ENCODE data around the gene TNNT2. TPM values are rescaled to one million over a fixed set of nuclear protein-coding genes. Genes with fewer than 3 reads are reported as not detected.

The TNNT2 gene
- total RNA-seq, 1 donor from 2014 or later: 0.88 TPM

- no peak for DNase-seq (ENCODE audit: extremely low read depth, low read depth, low spot score)
Measured at GRCh38 chr1:201336711-201337450, 40.6 kb downstream of the TNNT2 start.

GRCh38 chr1:201335901-201336300, 41.6 kb downstream of the TNNT2 start:
- no peak for DNase-seq (ENCODE audit: extremely low read depth, low read depth, low spot score)

- DNase-seq (ENCODE audit: extremely low read depth, low read depth, low spot score): no peak
Measured at GRCh38 chr1:201335174-201335870, 42.2 kb downstream of the TNNT2 start.

GRCh38 chr1:201334325-201335173, 42.9 kb downstream of the TNNT2 start:
- DNase-seq (ENCODE audit: extremely low read depth, low read depth, low spot score): no peak

- no peak for DNase-seq (ENCODE audit: extremely low read depth, low read depth, low spot score)
Measured at GRCh38 chr1:201332616-201333335, 44.7 kb downstream of the TNNT2 start.

GRCh38 chr1:201332021-201332420, 45.5 kb downstream of the TNNT2 start:
- DNase-seq (ENCODE audit: extremely low read depth, low read depth, low spot score): no peak

- no peak for DNase-seq (ENCODE audit: extremely low read depth, low read depth, low spot score)
Measured at GRCh38 chr1:201331166-201331565, 46.3 kb downstream of the TNNT2 start.

- no peak for DNase-seq (ENCODE audit: extremely low read depth, low read depth, low spot score)
Measured at GRCh38 chr1:201330541-201330940, 46.9 kb downstream of the TNNT2 start.

GRCh38 chr1:201329801-201330200, 47.7 kb downstream of the TNNT2 start:
- DNase-seq (ENCODE audit: extremely low read depth, low read depth, low spot score): no peak

- DNase-seq (ENCODE audit: extremely low read depth, low read depth, low spot score): no peak
Measured at GRCh38 chr1:201329286-201329685, 48.2 kb downstream of the TNNT2 start.

GRCh38 chr1:201328576-201328975, 48.9 kb downstream of the TNNT2 start:
- DNase-seq (ENCODE audit: extremely low read depth, low read depth, low spot score): no peak

GRCh38 chr1:201327687-201328240, 49.7 kb downstream of the TNNT2 start:
- no peak for DNase-seq (ENCODE audit: extremely low read depth, low read depth, low spot score)

GRCh38 chr1:201326710-201327109, 50.8 kb downstream of the TNNT2 start:
- DNase-seq (ENCODE audit: extremely low read depth, low read depth, low spot score): no peak

- no peak for DNase-seq (ENCODE audit: extremely low read depth, low read depth, low spot score)
Measured at GRCh38 chr1:201325678-201326060, 51.8 kb downstream of the TNNT2 start.

GRCh38 chr1:201324821-201325677, 52.4 kb downstream of the TNNT2 start:
- DNase-seq (ENCODE audit: extremely low read depth, low read depth, low spot score): no peak

- no peak for DNase-seq (ENCODE audit: extremely low read depth, low read depth, low spot score)
Measured at GRCh38 chr1:201324306-201324705, 53.2 kb downstream of the TNNT2 start.

- no peak for DNase-seq (ENCODE audit: extremely low read depth, low read depth, low spot score)
Measured at GRCh38 chr1:201322653-201323510, 54.6 kb downstream of the TNNT2 start.

- DNase-seq (ENCODE audit: extremely low read depth, low read depth, low spot score): no peak
Measured at GRCh38 chr1:201321826-201322390, 55.6 kb downstream of the TNNT2 start.

Data from glomerular endothelial cell (primary cell).